Activated naive CD4-positive, alpha-beta T cell treated with anti-CD3 and anti-CD28 coated beads, Interleukin-2, amount 10 ng/mL, durations not matched to agents 7 days and 5 days (primary cell): ENCODE data around the gene IGF1R.

Source experiments
- CTCF ChIA-PET: fragments of 350-600 bp; sonication (Branson Sonifier 250); formaldehyde crosslinking; loops from one replicate; lab custom pipeline; 2021; ENCODE audit warnings: antibody characterized with exemption; lab: Charles Lee
- DNase-seq: peaks from one replicate; pipeline ENCODE4 v3.0.0-alpha.2; 2020
- H3K27ac Mint-ChIP-seq: one replicate; pipeline ENCODE4 v1.8.0; 2021; ENCODE audit warnings: mild to moderate bottlenecking, moderate library complexity, mixed read lengths
- H3K27me3 Mint-ChIP-seq: one replicate; pipeline ENCODE4 v1.8.0; 2021; ENCODE audit warnings: mild to moderate bottlenecking, mixed read lengths
- H3K36me3 Mint-ChIP-seq: one replicate; pipeline ENCODE4 v1.8.0; 2021; ENCODE audit warnings: mixed read lengths
- H3K4me1 Mint-ChIP-seq: one replicate; pipeline ENCODE4 v1.8.0; 2021; ENCODE audit warnings: mixed read lengths
- H3K4me3 Mint-ChIP-seq: one replicate; pipeline ENCODE4 v1.8.0; 2021; ENCODE audit warnings: mild to moderate bottlenecking, moderate library complexity, mixed read lengths
- H3K9me3 Mint-ChIP-seq: one replicate; pipeline ENCODE4 v1.8.0; 2021; ENCODE audit warnings: mixed read lengths

Gene IGF1R

DNA sequence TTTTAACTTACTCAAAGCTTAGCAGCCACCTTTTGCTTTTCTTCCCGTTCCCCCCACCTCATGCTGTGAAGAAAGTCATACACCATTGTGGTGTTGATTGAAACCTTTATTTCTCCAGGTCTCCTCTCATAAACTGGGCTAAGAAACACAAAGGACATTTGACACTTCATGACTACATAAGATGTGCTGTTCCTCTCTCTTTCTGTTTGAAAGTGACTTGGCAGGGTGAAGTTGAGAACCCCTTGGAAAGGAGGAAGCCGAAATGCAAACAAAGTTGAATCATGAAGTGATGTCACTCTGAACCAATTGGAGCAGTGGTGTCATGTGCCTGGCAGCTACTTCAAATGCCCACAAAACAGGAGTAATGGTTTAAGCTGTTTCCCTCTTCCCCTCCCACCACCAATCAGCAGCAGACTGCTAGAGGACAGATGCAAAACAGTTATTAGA lies 174.7 kb downstream of the IGF1R start:
- Mint-ChIP-seq H3K9me3 (peaks cover 31% of the 10 kb centered on the region), H3K27me3 (no peaks in the 10 kb centered on the region), H3K27ac (no peak overlapping the region), H3K4me3 (no peak overlapping the region), H3K4me1 (peaks cover 4% of the 10 kb centered on the region), H3K36me3 (peaks cover 9% of the 10 kb centered on the region)
- no peak for DNase-seq
- CTCF ChIA-PET: no interaction called here

- CTCF ChIA-PET: no interaction called here
- Mint-ChIP-seq H3K27me3 (no peaks in the 10 kb centered on the region), H3K4me3 (no peak overlapping the region), H3K4me1 (peaks cover 4% of the 10 kb centered on the region), H3K9me3 (peaks cover 36% of the 10 kb centered on the region), H3K27ac (no peak overlapping the region), H3K36me3 (peaks cover 12% of the 10 kb centered on the region)
- no peak for DNase-seq
These were observed 175.3 kb downstream of the IGF1R start for GRCh38 chr15:98823616-98824015.

DNA sequence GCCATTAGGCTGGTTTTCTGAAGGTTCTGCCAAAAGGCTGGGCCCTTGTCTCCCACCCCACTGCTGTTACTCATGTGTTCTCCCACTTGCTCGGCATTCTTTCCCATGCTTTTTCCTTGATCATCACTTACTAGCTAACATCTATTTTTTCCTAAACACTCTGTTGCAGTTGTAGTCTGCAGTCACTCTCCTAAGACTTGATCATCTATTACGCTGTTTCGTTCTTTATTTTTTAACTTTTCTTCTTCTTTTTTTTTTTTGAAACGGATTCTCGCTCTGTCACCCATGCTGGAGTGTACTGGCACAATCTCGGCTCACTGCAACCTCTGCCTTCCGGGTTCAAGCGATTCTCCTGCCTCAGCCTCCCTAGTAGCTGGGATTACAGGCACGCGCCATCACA lies 176.3 kb downstream of the IGF1R start:
- no peak for DNase-seq
- H3K27ac Mint-ChIP-seq: no peak overlapping the region
- CTCF ChIA-PET: no interaction called here
- peaks cover 15% of the 10 kb centered on the region for H3K36me3 Mint-ChIP-seq
- peaks cover 4% of the 10 kb centered on the region for H3K4me1 Mint-ChIP-seq
- H3K27me3 Mint-ChIP-seq: no peaks in the 10 kb centered on the region
- no peak overlapping the region for H3K4me3 Mint-ChIP-seq
- H3K9me3 Mint-ChIP-seq: peaks cover 41% of the 10 kb centered on the region

GRCh38 chr15:98826658-98827057 lies 178.3 kb downstream of the IGF1R start:
- CTCF ChIA-PET: no interaction called here
- H3K4me1 Mint-ChIP-seq: peaks cover 4% of the 10 kb centered on the region
- H3K4me3 Mint-ChIP-seq: no peak overlapping the region
- H3K27ac Mint-ChIP-seq: no peak overlapping the region
- peaks cover 54% of the 10 kb centered on the region for H3K9me3 Mint-ChIP-seq
- DNase-seq: no peak
- no peaks in the 10 kb centered on the region for H3K27me3 Mint-ChIP-seq
- H3K36me3 Mint-ChIP-seq: peaks cover 32% of the 10 kb centered on the region

DNA sequence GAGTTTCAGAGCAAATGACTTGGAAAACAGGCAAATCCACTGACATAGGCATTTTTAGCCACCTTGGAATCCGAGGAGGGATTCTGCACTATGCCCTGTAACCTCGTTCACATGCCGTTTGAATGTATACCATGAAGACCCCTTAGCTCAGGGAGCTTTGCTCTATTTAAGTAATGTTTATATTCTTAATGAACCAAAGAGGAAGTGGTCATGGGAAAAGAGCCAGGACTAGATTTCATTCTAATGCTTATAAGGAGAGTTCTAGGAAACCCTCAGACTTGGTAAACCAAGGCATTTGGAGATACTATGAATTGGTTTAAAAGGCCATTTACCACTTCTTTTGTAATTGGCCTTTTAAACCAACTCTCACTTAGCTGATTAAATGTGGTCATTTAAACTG lies 178.9 kb downstream of the IGF1R start:
- Mint-ChIP-seq H3K36me3 (peaks cover 37% of the 10 kb centered on the region), H3K4me1 (peaks cover 4% of the 10 kb centered on the region), H3K27ac (no peak overlapping the region), H3K9me3 (peaks cover 58% of the 10 kb centered on the region), H3K4me3 (no peak overlapping the region), H3K27me3 (no peaks in the 10 kb centered on the region)
- CTCF ChIA-PET: no interaction called here
- no peak for DNase-seq

GRCh38 chr15:98830034-98830634 lies 181.8 kb downstream of the IGF1R start:
- no peak overlapping the region for H3K27ac Mint-ChIP-seq
- H3K4me1 Mint-ChIP-seq: no peaks in the 10 kb centered on the region
- no peak overlapping the region for H3K4me3 Mint-ChIP-seq
- peaks cover 37% of the 10 kb centered on the region for H3K36me3 Mint-ChIP-seq
- no peak for DNase-seq
- H3K9me3 Mint-ChIP-seq: peaks cover 60% of the 10 kb centered on the region
- CTCF ChIA-PET: no interaction called here
- H3K27me3 Mint-ChIP-seq: no peaks in the 10 kb centered on the region

- Mint-ChIP-seq H3K27me3 (no peaks in the 10 kb centered on the region), H3K9me3 (peaks cover 37% of the 10 kb centered on the region), H3K27ac (no peak overlapping the region), H3K36me3 (peaks cover 30% of the 10 kb centered on the region), H3K4me3 (no peak overlapping the region), H3K4me1 (no peaks in the 10 kb centered on the region)
- CTCF ChIA-PET: interaction anchor here (0.9 kb wide), 1 partner anchor 56 kb away, joined by 3 read pairs; no protein-coding TSS in a partner anchor
- no peak for DNase-seq
These were observed 186.6 kb downstream of the IGF1R start for GRCh38 chr15:98834976-98835375.

- CTCF ChIA-PET: interaction anchor here (0.7 kb wide), 1 partner anchor 141 kb away, joined by 3 read pairs; no protein-coding TSS in a partner anchor
- H3K27ac Mint-ChIP-seq: no peak overlapping the region
- DNase-seq: no peak
- peaks cover 24% of the 10 kb centered on the region for H3K36me3 Mint-ChIP-seq
- H3K9me3 Mint-ChIP-seq: peaks cover 31% of the 10 kb centered on the region
- H3K4me1 Mint-ChIP-seq: no peaks in the 10 kb centered on the region
- H3K27me3 Mint-ChIP-seq: no peaks in the 10 kb centered on the region
- no peak overlapping the region for H3K4me3 Mint-ChIP-seq
These were observed 187.5 kb downstream of the IGF1R start for GRCh38 chr15:98835876-98836275.

DNA sequence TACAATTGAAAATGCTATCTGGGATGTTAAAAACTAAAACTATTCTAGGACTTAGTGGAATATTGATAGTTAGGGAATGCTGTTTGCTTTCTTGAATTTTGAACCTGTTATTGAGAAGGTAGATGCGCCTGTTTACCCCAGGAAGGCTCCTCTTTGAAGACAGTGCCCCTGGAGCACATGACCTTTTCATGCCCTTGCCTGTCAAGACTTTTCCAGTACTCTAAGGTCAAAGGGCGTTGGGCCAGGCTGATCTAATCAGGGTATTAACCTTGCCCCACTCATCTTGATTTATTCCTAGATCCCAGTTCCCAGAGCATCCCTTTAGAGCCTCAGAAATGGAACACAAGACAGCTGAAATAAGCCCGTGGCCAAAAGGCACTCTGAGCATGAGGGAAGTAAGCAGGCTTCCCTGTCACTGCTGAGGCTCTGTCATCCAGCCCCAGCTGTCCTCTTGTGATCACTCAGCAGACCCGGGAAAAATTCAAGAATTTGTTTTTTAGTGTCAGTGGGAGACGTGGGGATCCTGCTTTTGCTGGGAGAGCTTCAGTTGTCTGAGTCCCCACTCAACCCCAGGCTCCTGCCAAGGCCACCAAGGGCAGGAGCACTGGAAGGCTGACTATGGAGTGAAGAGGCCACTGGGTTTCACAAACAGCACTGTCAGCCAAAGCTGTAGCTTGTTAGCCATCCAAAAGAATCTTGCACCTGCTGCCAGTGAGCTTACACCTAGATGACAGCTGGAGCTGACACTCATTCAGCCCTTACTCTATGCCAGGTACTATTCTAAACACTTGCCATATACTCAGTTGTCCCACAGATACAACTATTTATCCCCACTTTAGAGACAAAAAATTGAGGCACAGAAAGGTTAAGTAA lies 190.3 kb downstream of the IGF1R start:
- Mint-ChIP-seq H3K9me3 (peaks cover 9% of the 10 kb centered on the region), H3K36me3 (peaks cover 9% of the 10 kb centered on the region), H3K4me3 (no peak overlapping the region), H3K27ac (no peak overlapping the region), H3K4me1 (no peaks in the 10 kb centered on the region), H3K27me3 (no peaks in the 10 kb centered on the region)
- no peak for DNase-seq
- CTCF ChIA-PET: interaction anchor here (0.7 to 1.1 kb wide), 2 partner anchors 11 to 299 kb away, joined by 3 read pairs; no protein-coding TSS in a partner anchor

DNA sequence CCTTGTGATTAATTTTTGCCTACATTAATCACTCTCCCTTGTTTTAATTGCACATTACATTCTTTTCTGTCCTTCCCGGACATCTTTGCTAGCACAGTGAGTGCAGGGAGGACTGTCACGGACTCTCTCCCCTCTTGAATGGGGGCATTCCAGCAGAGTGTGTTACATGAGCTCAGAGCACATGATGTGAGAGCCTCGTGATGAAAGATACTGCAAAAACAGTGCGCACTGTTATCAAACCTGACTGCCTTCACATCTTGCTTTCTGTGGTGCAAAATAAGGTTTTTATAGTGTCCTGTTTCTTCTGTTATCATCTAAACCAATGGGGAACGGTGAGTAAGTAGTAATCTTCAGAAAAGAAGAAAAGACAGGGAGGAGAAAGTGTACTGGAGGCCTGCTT lies 191.7 kb downstream of the IGF1R start:
- CTCF ChIA-PET: interaction anchor here (1.1 kb wide), 1 partner anchor 10 kb away, joined by 3 read pairs; no protein-coding TSS in a partner anchor
- Mint-ChIP-seq H3K4me3 (no peak overlapping the region), H3K36me3 (peaks cover 8% of the 10 kb centered on the region), H3K27ac (peak overlapping the region; percentile 49), H3K9me3 (peaks cover 6% of the 10 kb centered on the region), H3K4me1 (peaks cover 2% of the 10 kb centered on the region), H3K27me3 (no peaks in the 10 kb centered on the region)
- no peak for DNase-seq

- Mint-ChIP-seq H3K4me3 (no peak overlapping the region), H3K36me3 (peaks cover 8% of the 10 kb centered on the region), H3K4me1 (peaks cover 7% of the 10 kb centered on the region), H3K27me3 (no peaks in the 10 kb centered on the region), H3K27ac (no peak overlapping the region), H3K9me3 (peaks cover 4% of the 10 kb centered on the region)
- no peak for DNase-seq
- CTCF ChIA-PET: no interaction called here
These were observed 193.2 kb downstream of the IGF1R start for GRCh38 chr15:98841419-98841970.

DNA sequence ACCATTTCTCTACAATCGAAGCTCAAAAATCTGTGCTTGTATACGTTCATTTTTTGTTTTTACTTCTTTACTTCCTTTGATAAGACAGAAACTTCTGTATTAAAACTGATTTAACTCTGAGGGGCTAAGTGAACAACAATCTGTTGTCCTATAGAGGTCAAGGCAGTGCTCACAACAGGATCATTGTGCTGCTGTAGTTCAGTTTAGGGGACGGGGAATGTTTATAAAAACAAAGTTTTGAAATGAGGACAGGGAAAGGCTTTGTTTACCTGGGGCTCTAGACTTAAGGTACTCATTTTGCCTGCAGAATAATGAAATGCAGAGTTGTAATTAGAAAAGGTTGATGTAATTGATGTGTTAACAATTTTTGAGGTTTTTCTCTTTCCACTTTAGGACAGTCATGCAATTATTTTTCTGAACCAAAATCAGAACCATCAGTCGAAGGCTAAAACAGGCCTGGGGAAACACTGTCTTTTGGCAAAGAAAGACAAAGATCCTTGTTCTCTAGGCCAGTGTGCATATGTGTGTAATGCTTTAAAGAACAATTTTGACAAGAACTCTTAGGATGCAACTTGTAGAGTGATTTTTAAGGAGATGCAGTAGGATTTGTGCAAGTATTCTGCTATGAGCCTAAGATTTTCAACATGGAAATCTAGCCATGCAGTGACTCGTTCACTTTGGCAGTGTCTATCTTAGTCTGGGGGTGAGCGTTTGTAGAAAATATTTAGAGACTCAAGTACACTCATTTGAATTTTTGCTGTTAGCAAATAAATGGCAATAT lies 194.0 kb downstream of the IGF1R start:
- H3K4me1 Mint-ChIP-seq: peaks cover 7% of the 10 kb centered on the region
- CTCF ChIA-PET: no interaction called here
- no peak for DNase-seq
- peaks cover 4% of the 10 kb centered on the region for H3K9me3 Mint-ChIP-seq
- H3K27ac Mint-ChIP-seq: no peak overlapping the region
- no peaks in the 10 kb centered on the region for H3K27me3 Mint-ChIP-seq
- peaks cover 8% of the 10 kb centered on the region for H3K36me3 Mint-ChIP-seq
- H3K4me3 Mint-ChIP-seq: no peak overlapping the region

DNA sequence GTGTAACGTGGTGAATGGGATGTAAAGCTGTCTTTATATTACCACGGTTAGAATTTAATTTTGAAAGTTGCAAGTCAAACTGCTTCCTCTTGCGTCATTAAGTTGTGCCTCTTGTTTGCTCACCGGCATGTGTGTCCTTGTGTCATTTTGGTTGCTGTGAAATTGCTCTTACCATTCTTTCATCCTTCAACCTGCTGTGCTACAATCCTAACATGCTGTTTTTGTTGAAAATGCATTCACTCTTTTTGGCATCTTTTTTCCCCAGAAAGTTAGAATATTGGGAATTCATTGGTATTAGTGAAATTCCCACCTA lies 194.6 kb downstream of the IGF1R start:
- Mint-ChIP-seq H3K4me3 (no peak overlapping the region), H3K4me1 (peaks cover 7% of the 10 kb centered on the region), H3K36me3 (peaks cover 5% of the 10 kb centered on the region), H3K9me3 (peaks cover 2% of the 10 kb centered on the region), H3K27me3 (no peaks in the 10 kb centered on the region), H3K27ac (no peak overlapping the region)
- no peak for DNase-seq
- CTCF ChIA-PET: no interaction called here

GRCh38 chr15:98843844-98844243 lies 195.5 kb downstream of the IGF1R start:
- CTCF ChIA-PET: interaction anchor here (1.0 kb wide), 1 partner anchor 12 kb away, joined by 3 read pairs; no protein-coding TSS in a partner anchor
- Mint-ChIP-seq H3K27ac (no peak overlapping the region), H3K9me3 (peaks cover 2% of the 10 kb centered on the region), H3K4me1 (peaks cover 7% of the 10 kb centered on the region), H3K4me3 (no peak overlapping the region), H3K36me3 (peaks cover 1% of the 10 kb centered on the region), H3K27me3 (no peaks in the 10 kb centered on the region)
- DNase-seq: no peak
